Neural crest cell (in vitro differentiated cells): ENCODE measurements around the gene NAGPA. TPM values are rescaled to one million over a fixed set of nuclear protein-coding genes. Genes with fewer than 3 reads are reported as not detected.

Source experiments
- DNase-seq: peaks from one replicate; pipeline ENCODE4 v3.0.0; 2021; ENCODE audit warnings: low read depth, mixed read lengths, low spot score
- H3K27ac Mint-ChIP-seq: one replicate; pipeline ENCODE4 v1.8.0; 2021; ENCODE audit warnings: mild to moderate bottlenecking, mixed read lengths; ENCODE audit not compliant: unreplicated experiment
- H3K27me3 Mint-ChIP-seq: 2 replicates; pipeline ENCODE4 v1.8.0; 2021; ENCODE audit warnings: low read depth, mild to moderate bottlenecking, mixed read lengths
- H3K36me3 Mint-ChIP-seq: 2 replicates; pipeline ENCODE4 v1.8.0; 2021; ENCODE audit warnings: low read depth, mild to moderate bottlenecking, mixed read lengths
- H3K4me1 Mint-ChIP-seq: 2 replicates; pipeline ENCODE4 v1.8.0; 2021; ENCODE audit warnings: mixed read lengths
- H3K4me3 Mint-ChIP-seq: one replicate; pipeline ENCODE4 v1.8.0; 2021; ENCODE audit warnings: mild to moderate bottlenecking, mixed read lengths
- H3K9me3 Mint-ChIP-seq: 2 replicates; pipeline ENCODE4 v1.8.0; 2021; ENCODE audit warnings: mixed read lengths
- total RNA-seq: library from RNA; stranded (reverse); gene quantifications from 2 replicates; pipeline ENCODE4 v1.2.1, GENCODE V29; 2021
- TF ChIP-seq, protein P1 (sequence below): fragments of 200-600 bp; sonication (generic); conservative IDR thresholded peaks from 2 replicates; pipeline ENCODE4 v1.5.0; 2021; ENCODE audit warnings: antibody characterized with exemption, mild to moderate bottlenecking

The NAGPA gene
- total RNA-seq, 1 donor from 2014 or later, result 15.3 TPM

DNA sequence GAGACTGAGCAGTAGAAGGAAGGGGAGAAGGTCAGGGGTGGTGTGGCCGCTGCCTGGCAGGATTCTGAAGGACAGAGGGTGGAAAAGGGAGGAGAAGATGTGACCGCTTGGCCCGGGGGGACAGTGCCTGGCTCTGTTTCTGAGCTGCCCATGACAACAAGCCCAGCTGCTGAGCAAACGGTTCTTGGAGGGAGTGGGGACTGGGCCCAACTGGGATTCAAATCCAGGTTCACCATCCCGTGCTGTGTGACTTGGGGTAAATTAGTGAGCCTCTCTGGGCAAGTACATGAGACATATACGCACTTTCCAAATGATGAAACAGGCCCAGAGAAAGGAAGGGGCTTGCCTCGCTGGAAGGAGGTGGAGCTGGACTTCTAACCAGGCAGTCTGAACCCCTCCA lies 52.3 kb downstream of the NAGPA start:
- Mint-ChIP-seq H3K9me3 (peaks cover 8% of the 10 kb centered on the region), H3K27ac (no peak overlapping the region), H3K4me1 (no peaks in the 10 kb centered on the region), H3K36me3 (no peaks in the 10 kb centered on the region), H3K27me3 (peaks cover 24% of the 10 kb centered on the region), H3K4me3 (no peak overlapping the region)
- no peak for DNase-seq
- TF ChIP-seq, protein P1, sequence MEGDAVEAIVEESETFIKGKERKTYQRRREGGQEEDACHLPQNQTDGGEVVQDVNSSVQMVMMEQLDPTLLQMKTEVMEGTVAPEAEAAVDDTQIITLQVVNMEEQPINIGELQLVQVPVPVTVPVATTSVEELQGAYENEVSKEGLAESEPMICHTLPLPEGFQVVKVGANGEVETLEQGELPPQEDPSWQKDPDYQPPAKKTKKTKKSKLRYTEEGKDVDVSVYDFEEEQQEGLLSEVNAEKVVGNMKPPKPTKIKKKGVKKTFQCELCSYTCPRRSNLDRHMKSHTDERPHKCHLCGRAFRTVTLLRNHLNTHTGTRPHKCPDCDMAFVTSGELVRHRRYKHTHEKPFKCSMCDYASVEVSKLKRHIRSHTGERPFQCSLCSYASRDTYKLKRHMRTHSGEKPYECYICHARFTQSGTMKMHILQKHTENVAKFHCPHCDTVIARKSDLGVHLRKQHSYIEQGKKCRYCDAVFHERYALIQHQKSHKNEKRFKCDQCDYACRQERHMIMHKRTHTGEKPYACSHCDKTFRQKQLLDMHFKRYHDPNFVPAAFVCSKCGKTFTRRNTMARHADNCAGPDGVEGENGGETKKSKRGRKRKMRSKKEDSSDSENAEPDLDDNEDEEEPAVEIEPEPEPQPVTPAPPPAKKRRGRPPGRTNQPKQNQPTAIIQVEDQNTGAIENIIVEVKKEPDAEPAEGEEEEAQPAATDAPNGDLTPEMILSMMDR, result no peak

DNA sequence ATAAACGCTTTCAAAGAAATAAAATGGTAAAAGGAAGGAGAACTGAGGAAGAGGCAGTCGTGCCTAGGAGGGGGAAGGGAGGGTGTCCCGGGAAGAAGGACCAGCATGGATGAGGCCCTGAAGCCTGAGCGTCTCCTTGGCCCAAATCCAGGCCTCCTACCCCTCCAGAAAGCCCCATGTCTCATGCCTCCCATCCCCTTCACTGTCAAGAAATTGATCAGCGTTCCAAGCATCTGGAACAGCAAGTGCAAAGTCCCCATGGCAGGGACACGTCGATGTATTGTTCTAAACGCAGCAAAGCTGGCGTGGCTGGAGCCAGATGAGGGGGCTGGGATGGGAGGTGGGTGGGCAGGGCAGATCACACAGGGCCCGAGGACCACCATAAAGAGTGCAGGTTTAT lies 53.0 kb downstream of the NAGPA start:
- H3K36me3 Mint-ChIP-seq, result no peaks in the 10 kb centered on the region
- H3K9me3 Mint-ChIP-seq, result peaks cover 8% of the 10 kb centered on the region
- no peak for DNase-seq
- TF ChIP-seq, protein P1, result no peak
- no peaks in the 10 kb centered on the region for H3K4me1 Mint-ChIP-seq
- H3K27me3 Mint-ChIP-seq, result peaks cover 16% of the 10 kb centered on the region
- no peak overlapping the region for H3K4me3 Mint-ChIP-seq
- no peak overlapping the region for H3K27ac Mint-ChIP-seq

DNA sequence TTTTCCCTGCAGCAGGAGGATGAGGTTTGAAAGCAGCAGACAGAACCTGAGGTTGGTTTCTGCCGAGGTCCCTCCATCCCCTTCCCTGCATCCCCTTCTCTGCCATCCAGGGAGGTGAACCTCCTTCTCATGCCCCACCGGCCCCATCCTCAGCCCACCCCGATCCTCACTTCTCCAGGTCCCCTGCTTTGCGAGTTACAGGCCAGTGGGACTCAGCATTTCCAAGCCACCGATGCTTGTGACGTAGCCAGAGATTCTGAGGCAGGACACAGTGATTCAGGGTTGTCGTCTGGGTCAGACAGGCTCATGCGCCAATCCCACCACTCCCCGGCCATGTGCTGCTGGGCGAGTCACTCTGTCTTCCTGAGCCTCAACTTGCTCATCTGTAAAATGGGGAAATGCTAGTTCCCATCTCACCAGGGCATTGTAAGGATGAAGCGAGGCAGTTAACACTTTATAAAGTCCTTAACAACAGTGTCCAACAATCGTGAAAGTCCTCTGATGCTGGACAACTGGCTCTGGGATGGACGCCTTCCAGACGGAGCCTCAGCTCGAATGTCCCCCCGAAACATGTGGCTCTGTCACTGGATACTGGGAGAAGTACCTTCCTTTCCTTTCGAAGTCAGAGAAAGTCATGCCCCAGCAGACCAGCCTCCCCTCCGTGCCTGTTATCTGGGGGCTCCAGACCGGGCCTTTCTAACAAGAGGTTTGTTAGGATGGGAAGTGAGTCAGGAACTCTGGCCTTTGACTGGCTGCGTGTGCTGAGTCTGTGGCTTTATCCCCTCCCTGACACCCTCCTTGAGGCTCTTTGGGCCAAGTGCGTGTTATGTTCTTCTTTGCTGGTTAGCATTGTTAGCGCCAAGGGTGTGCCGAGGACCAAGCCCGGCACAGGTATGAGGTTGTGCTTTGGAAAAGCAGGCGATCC lies 53.7 kb downstream of the NAGPA start:
- TF ChIP-seq, protein P1, result no peak
- Mint-ChIP-seq H3K4me3 (no peak overlapping the region), H3K9me3 (peaks cover 8% of the 10 kb centered on the region), H3K27me3 (peaks cover 11% of the 10 kb centered on the region), H3K27ac (peak overlapping the region; percentile 19), H3K4me1 (no peaks in the 10 kb centered on the region), H3K36me3 (no peaks in the 10 kb centered on the region)
- DNase-seq, result no peak

DNA sequence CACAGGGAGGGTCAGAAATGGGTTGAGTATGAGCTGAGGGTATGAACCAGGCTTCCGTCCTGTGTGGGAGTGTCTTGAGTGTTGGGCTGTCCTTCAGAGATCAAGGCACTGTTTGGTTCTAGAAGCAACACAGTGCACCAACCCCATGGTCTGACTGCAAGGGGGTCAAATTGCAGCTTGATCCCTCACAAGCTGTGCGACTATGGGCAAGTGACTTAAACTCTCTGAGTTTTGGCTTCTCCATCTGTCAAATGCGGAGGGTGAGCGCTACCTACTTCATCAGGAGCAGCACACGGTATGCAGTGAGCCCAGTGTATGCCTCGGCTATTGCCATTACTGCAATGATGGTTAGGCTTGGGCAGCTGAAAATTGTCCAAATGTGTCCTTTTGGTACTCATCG lies 54.6 kb downstream of the NAGPA start:
- TF ChIP-seq, protein P1, result no peak
- Mint-ChIP-seq H3K27ac (no peak overlapping the region), H3K4me1 (no peaks in the 10 kb centered on the region), H3K27me3 (peaks cover 4% of the 10 kb centered on the region), H3K9me3 (peaks cover 3% of the 10 kb centered on the region), H3K36me3 (no peaks in the 10 kb centered on the region), H3K4me3 (no peak overlapping the region)
- no peak for DNase-seq

DNA sequence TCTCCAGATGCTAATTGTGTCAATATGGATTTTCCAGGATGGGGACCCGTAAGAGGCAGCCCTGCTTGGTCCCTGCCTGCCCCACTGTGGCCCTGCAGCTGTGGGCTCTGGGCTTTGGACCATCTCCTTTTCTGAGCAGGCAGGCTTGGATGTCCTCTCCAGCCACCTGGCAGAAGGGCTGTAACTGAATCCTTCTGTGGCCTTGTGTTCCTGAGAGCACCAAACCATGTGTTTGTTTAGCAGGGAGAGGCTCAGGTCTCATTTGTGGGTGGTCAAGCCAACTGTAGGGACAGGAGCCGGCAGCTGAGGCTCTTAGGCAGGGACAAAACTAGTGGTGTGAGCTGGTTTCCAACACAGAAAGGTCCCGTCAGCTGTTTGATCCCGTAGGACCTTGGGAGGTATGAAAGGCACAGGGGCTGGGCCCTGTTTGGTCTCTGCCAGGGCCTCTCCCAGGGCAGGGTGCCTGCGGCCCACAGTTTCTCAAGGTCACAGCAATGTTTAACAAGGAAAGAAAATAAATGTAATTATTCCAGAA lies 57.1 kb downstream of the NAGPA start:
- TF ChIP-seq, protein P1, result no peak
- DNase-seq, result no peak
- Mint-ChIP-seq H3K4me1 (peaks cover 19% of the 10 kb centered on the region), H3K9me3 (no peaks in the 10 kb centered on the region), H3K27me3 (no peaks in the 10 kb centered on the region), H3K4me3 (no peak overlapping the region), H3K36me3 (no peaks in the 10 kb centered on the region), H3K27ac (no peak overlapping the region)
